HG03045 (cell line): Measurements from ENCODE around the gene NEURL4.

Experiments
- ATAC-seq: cut with Tn5 transposase; IDR thresholded peaks from one replicate; pipeline ENCODE4 v1.9.1; 2021; ENCODE audit warnings: mild to moderate bottlenecking, moderate library complexity; ENCODE audit not compliant: unreplicated experiment

Gene NEURL4

GRCh38 chr17:7324438-7324779, 4.7 kb downstream of the NEURL4 start:
- no peak for ATAC-seq

- ATAC-seq: no peak
Observed at GRCh38 chr17:7323731-7324437, 5.3 kb downstream of the NEURL4 start.

- no peak for ATAC-seq
Observed at GRCh38 chr17:7322520-7323194, 6.5 kb downstream of the NEURL4 start.

- ATAC-seq: no peak
Observed at GRCh38 chr17:7321466-7321865, 7.7 kb downstream of the NEURL4 start.

- ATAC-seq: no peak
Observed at GRCh38 chr17:7318121-7318860, 10.8 kb downstream of the NEURL4 start.

- ATAC-seq: no peak
Observed at GRCh38 chr17:7317161-7317803, 11.9 kb downstream of the NEURL4 start.

GRCh38 chr17:7315570-7316235, 13.4 kb downstream of the NEURL4 start:
- ATAC-seq: no peak

- ATAC-seq: peak; percentile 74
Observed at GRCh38 chr17:7314719-7315569, 14.2 kb downstream of the NEURL4 start, which contains the start of gene GPS2. TSS of gene GPS2 (minus strand) at chr17:7315360. CDS start at chr17:7315052, 308 bp downstream.

- no peak for ATAC-seq
Observed at GRCh38 chr17:7313890-7314718, 15.0 kb downstream of the NEURL4 start.

- ATAC-seq: no peak
Observed at GRCh38 chr17:7313088-7313889, 15.8 kb downstream of the NEURL4 start.

- no peak for ATAC-seq
Observed at GRCh38 chr17:7312432-7313087, 16.6 kb downstream of the NEURL4 start.

- no peak for ATAC-seq
Observed at GRCh38 chr17:7311110-7311705, 17.9 kb downstream of the NEURL4 start.

GRCh38 chr17:7309628-7310027, 19.5 kb downstream of the NEURL4 start:
- no peak for ATAC-seq

- ATAC-seq: no peak
Observed at GRCh38 chr17:7308625-7309433, 20.3 kb downstream of the NEURL4 start.

GRCh38 chr17:7307686-7308624, 21.2 kb downstream of the NEURL4 start:
- peak; percentile 6 for ATAC-seq
